SK-N-SH (cell line): Measurements from ENCODE around the gene ERC1. TPM values are rescaled to one million over a fixed set of nuclear protein-coding genes. Genes with fewer than 3 reads are reported as not detected.

Source experiments
- CTCF ChIA-PET: fragments of 300-600, 350-600 bp; formaldehyde crosslinking; extraction: SDS; loops from one replicate; lab custom pipeline; 2021; lab: Yijun Ruan, JAX
- POLR2A ChIA-PET: fragments of 350-600 bp; sonication (Branson Sonifier 250); formaldehyde crosslinking; extraction: SDS; loops from one replicate; lab custom pipeline; 2020; ENCODE audit warnings: antibody characterized with exemption, inconsistent platforms; lab: Yijun Ruan, JAX
- DNase-seq: peaks from one replicate; pipeline ENCODE4 v3.0.0; 2012
- H2AFZ ChIP-seq: fragments of 200-600 bp; sonication (generic); 2 replicates; pipeline ENCODE4 v1.8.1; 2016; ENCODE audit warnings: antibody characterized with exemption, mild to moderate bottlenecking, low read depth
- H3F3A ChIP-seq: fragments of 200-600 bp; sonication (generic); replicated peaks from 2 replicates; pipeline ENCODE3; 2016; ENCODE audit warnings: antibody characterized with exemption, mild to moderate bottlenecking; ENCODE audit not compliant: insufficient read depth
- H3K27ac ChIP-seq, 2 experiments: fragments of 200-500 bp in 1 of 2; fragments of 200-600 bp in 1 of 2; sonication (Bioruptor generic) in 1 of 2; sonication (generic), shearing (Covaris generic) in 1 of 2; 2 replicates each; pipeline versions ENCODE4 v1.5.1 to v1.6.1; 2014 to 2016; ENCODE audit warnings: low read depth in 2 of 2, inconsistent platforms in 1 of 2, low read length in 1 of 2, mild to moderate bottlenecking in 1 of 2, mixed read lengths in 1 of 2
- H3K27me3 ChIP-seq: fragments of 200-600 bp; sonication (generic), shearing (Covaris generic); 2 replicates; pipeline ENCODE4 v1.6.1; 2016; ENCODE audit warnings: mixed run types; ENCODE audit not compliant: insufficient read depth
- H3K36me3 ChIP-seq, 2 experiments: fragments of 200-500 bp in 1 of 2; fragments of 200-600 bp in 1 of 2; sonication (Bioruptor generic) in 1 of 2; sonication (generic) in 1 of 2; replicated peaks in 1 of 2; 2 replicates each; pipeline versions ENCODE3 to v1.5.1; 2014 to 2016; ENCODE audit warnings: low read length in 1 of 2, mild to moderate bottlenecking in 1 of 2; ENCODE audit not compliant: insufficient read depth in 2 of 2, control insufficient read depth in 1 of 2
- H3K4me1 ChIP-seq, 2 experiments: fragments of 200-500 bp in 1 of 2; fragments of 200-600 bp in 1 of 2; sonication (Bioruptor generic) in 1 of 2; sonication (generic), shearing (Covaris generic) in 1 of 2; 2 replicates each; pipeline versions ENCODE4 v1.5.1 to v1.6.1; 2014 to 2016; ENCODE audit warnings: low read depth in 1 of 2, low read length in 1 of 2, mixed run types in 1 of 2; ENCODE audit not compliant: insufficient read depth in 2 of 2, control insufficient read depth in 1 of 2
- H3K4me2 ChIP-seq: fragments of 200-600 bp; sonication (generic), shearing (Covaris generic); 2 replicates; pipeline ENCODE4 v1.6.1; 2017; ENCODE audit warnings: mixed run types
- H3K4me3 ChIP-seq, 2 experiments: fragments of 200-500 bp in 1 of 2; fragments of 200-600 bp in 1 of 2; sonication (Bioruptor generic) in 1 of 2; sonication (generic), shearing (Covaris generic) in 1 of 2; 2 replicates each; pipeline versions ENCODE4 v1.5.1 to v1.8.1; 2014 to 2016; ENCODE audit warnings: low read depth in 2 of 2, inconsistent platforms in 1 of 2, low read length in 1 of 2, mild to moderate bottlenecking in 1 of 2, mixed read lengths in 1 of 2, moderate library complexity in 1 of 2
- H3K79me2 ChIP-seq: fragments of 200-600 bp; sonication (generic); 2 replicates; pipeline ENCODE4 v1.8.1; 2017; ENCODE audit warnings: mild to moderate bottlenecking; ENCODE audit not compliant: insufficient read depth
- H3K9ac ChIP-seq: fragments of 200-600 bp; sonication (generic); 2 replicates; pipeline ENCODE4 v1.6.1; 2017; ENCODE audit warnings: mixed run types
- H3K9me2 ChIP-seq: fragments of 200-600 bp; sonication (generic); 2 replicates; pipeline ENCODE4 v1.6.1; 2017; ENCODE audit warnings: mixed run types
- H3K9me3 ChIP-seq: fragments of 200-600 bp; sonication (generic); 2 replicates; pipeline ENCODE4 v1.6.1; 2017; ENCODE audit warnings: mixed run types, mild to moderate bottlenecking, moderate library complexity
- H4K20me1 ChIP-seq: fragments of 200-600 bp; sonication (generic); 2 replicates; pipeline ENCODE4 v1.6.1; 2017; ENCODE audit warnings: mild to moderate bottlenecking, mixed run types; ENCODE audit not compliant: insufficient read depth
- ELF1 ChIP-seq: IDR thresholded peaks from 2 replicates; pipeline ENCODE4 v1.4.0; 2012
- EP300 ChIP-seq, 2 experiments: IDR thresholded peaks; 2 replicates each; pipeline versions ENCODE4 v1.4.0 to v1.6.1; 2012; ENCODE audit warnings: borderline replicate concordance in 1 of 2, low read depth in 1 of 2, low read length in 1 of 2
- EZH2phosphoT487 ChIP-seq: fragments of 200-600 bp; sonication (generic); IDR thresholded peaks from 2 replicates; pipeline ENCODE4 v1.6.1; 2017; ENCODE audit warnings: low read depth, mixed run types, mild to moderate bottlenecking, antibody characterized with exemption, moderate library complexity, borderline replicate concordance
- GABPA ChIP-seq: IDR thresholded peaks from 2 replicates; pipeline ENCODE4 v1.4.0; 2012; ENCODE audit warnings: low read depth, mild to moderate bottlenecking
- JUND ChIP-seq: IDR thresholded peaks from 2 replicates; pipeline ENCODE4 v1.4.0; 2012
- MEF2A ChIP-seq: IDR thresholded peaks from 2 replicates; pipeline ENCODE4 v1.4.0; 2012; ENCODE audit warnings: low read depth, borderline replicate concordance
- MXI1 ChIP-seq: IDR thresholded peaks from 2 replicates; pipeline ENCODE4 v1.6.1; 2012; ENCODE audit warnings: mild to moderate bottlenecking, low read depth, low read length, improper control_type of control experiment
- NFIC ChIP-seq: IDR thresholded peaks from 2 replicates; pipeline ENCODE4 v1.4.0; 2012; ENCODE audit warnings: borderline replicate concordance
- NRF1 ChIP-seq: IDR thresholded peaks from 2 replicates; pipeline ENCODE4 v1.6.1; 2012; ENCODE audit warnings: low read depth, mild to moderate bottlenecking, low read length
- RAD21 ChIP-seq: IDR thresholded peaks from 2 replicates; pipeline ENCODE4 v1.6.1; 2012; ENCODE audit warnings: mild to moderate bottlenecking, low read length
- RCOR1 ChIP-seq: fragments of 150-350 bp; IDR thresholded peaks from 2 replicates; pipeline ENCODE4 v1.6.1; 2017; ENCODE audit warnings: antibody characterized with exemption, low read length
- RFX5 ChIP-seq: IDR thresholded peaks from 2 replicates; pipeline ENCODE4 v1.6.1; 2012; ENCODE audit warnings: mild to moderate bottlenecking, improper control_type of control experiment, low read length
- SIN3A ChIP-seq: IDR thresholded peaks from 2 replicates; pipeline ENCODE4 v1.6.1; 2012; ENCODE audit warnings: low read depth, mild to moderate bottlenecking, low read length, moderate library complexity, borderline replicate concordance
- SMC3 ChIP-seq: IDR thresholded peaks from 2 replicates; pipeline ENCODE4 v1.6.1; 2012; ENCODE audit warnings: low read depth, low read length, improper control_type of control experiment
- TCF12 ChIP-seq: IDR thresholded peaks from 2 replicates; pipeline ENCODE4 v1.4.0; 2012
- WGBS: methylation state at CpG from one replicate; pipeline ENCODE4 v1.1.6; 2017; ENCODE audit warnings: low lambda C conversion rate; 5-methylcytosine and 5-hydroxymethylcytosine counted together
- polyA plus RNA-seq, 3 experiments: library from polyadenylated mRNA; depleted of rRNA; stranded (reverse); fragments of >200 nt; gene quantifications; 2 replicates each; pipeline ENCODE4 v1.2.3, GENCODE V29; 2012
- TF ChIP-seq, protein P1 (sequence below): fragments of 150-350 bp; IDR thresholded peaks from 2 replicates; pipeline ENCODE4 v1.6.1; 2017; ENCODE audit warnings: antibody characterized with exemption, low read length, low read depth, borderline replicate concordance
- TF ChIP-seq, protein P2 (sequence below): fragments of 150-350 bp; IDR thresholded peaks from 2 replicates; pipeline ENCODE4 v1.6.1; 2016; ENCODE audit warnings: mild to moderate bottlenecking, low read depth, low read length
- TF ChIP-seq, protein P3 (sequence below): IDR thresholded peaks from 2 replicates; pipeline ENCODE4; 2012
- TF ChIP-seq, protein P4 (sequence below): IDR thresholded peaks from 2 replicates; pipeline ENCODE4 v1.4.0; 2012; ENCODE audit warnings: low read depth, borderline replicate concordance
- TF ChIP-seq, protein P5 (sequence below): IDR thresholded peaks from 2 replicates; pipeline ENCODE4 v1.4.0; 2012; ENCODE audit warnings: low read depth, borderline replicate concordance
- TF ChIP-seq, protein P6 (sequence below): IDR thresholded peaks from 2 replicates; pipeline ENCODE4 v1.6.1; 2012; ENCODE audit warnings: mild to moderate bottlenecking, low read depth, low read length, moderate library complexity
- TF ChIP-seq, protein P7 (sequence below): fragments of 200-600 bp; sonication (generic); IDR thresholded peaks from 2 replicates; pipeline ENCODE4 v1.6.1; 2017; ENCODE audit warnings: antibody characterized with exemption, mild to moderate bottlenecking, moderate library complexity

Gene ERC1
- polyA plus RNA-seq, 1 of the 3 experiments (the other 2 are of a cell fraction) = 7.5 TPM

DNA sequence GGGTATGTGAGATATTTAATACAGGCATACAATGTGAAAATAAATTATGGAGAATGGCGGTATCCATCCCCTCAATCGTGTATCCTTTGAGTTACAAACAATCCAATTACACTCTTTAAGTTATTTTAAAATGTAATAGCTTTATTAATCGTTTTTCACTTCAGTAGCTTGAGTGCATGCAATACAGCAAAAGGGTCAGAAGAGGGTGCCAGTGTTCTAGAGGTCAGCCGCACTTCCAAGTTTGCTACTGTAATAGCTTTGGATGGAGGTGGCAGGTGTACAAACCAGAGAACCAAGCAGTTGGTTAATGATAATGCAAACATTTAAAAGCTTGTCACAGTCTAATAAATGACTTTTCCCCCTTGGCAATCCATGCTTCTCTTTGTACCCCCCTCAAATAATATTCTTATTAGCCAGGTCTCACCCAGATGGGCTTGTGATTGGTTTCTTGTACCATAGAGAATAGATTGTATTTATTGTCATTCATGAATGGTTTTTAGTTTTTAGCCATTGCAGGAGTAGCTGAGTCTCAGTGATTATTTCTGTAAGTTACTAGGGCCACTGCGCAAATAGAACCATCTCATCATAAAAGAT lies 127.0 kb downstream of the ERC1 start:
- WGBS = 21% methylated on average over 5 of the region's 5 CpGs
- ChIA-PET POLR2A (interaction anchor here (0.9 to 1.3 kb wide), 2 partner anchors 465 to 488 kb away, joined by 3 read pairs; no protein-coding TSS in a partner anchor), CTCF (interaction anchor here (0.6 to 5.9 kb wide), 128 partner anchors 8 to 822 kb away, joined by 3 to 268 read pairs (median 4); partner anchors contain the start of gene WNT5B)
- H3K79me2 ChIP-seq = peaks cover 37% of the 10 kb centered on the region
- H3K9me2 ChIP-seq = no peaks in the 10 kb centered on the region
- peaks cover 0 to 15% of the 10 kb centered on the region in 2 experiments for H3K36me3 ChIP-seq
- H3K27me3 ChIP-seq = no peaks in the 10 kb centered on the region
- no peak overlapping the region for H3K4me2 ChIP-seq
- no peaks in the 10 kb centered on the region for H3K9me3 ChIP-seq
- H3K4me3 ChIP-seq = no peak overlapping the region; a peak in 1 of 4 replicates
- H3K4me1 ChIP-seq = peaks cover 0 to 14% of the 10 kb centered on the region in 2 experiments; a peak in 2 of 4 replicates
- H3K27ac ChIP-seq = no peak overlapping the region
- no peak overlapping the region for H2AFZ ChIP-seq
- H4K20me1 ChIP-seq = no peaks in the 10 kb centered on the region
- peak; percentile 45 for DNase-seq
- peaks cover 30% of the 10 kb centered on the region for H3F3A ChIP-seq
- H3K9ac ChIP-seq = no peak overlapping the region
- TF ChIP-seq NRF1 (no peak), TCF12 (no peak), EP300 (IDR thresholded peaks at IDR 0.05; ENCODE audit: borderline replicate concordance in 1 of 2, low read depth in 1 of 2, low read length in 1 of 2) (no peak), JUND (no peak), NFIC (no peak), RAD21 (peak; percentile 97), SIN3A (no peak), GABPA (no peak), ELF1 (no peak), RFX5 (no peak), RCOR1 (no peak), MXI1 (no peak), EZH2phosphoT487 (no peak), SMC3 (peak; percentile 89), MEF2A (no peak)
- TF ChIP-seq, protein P1, sequence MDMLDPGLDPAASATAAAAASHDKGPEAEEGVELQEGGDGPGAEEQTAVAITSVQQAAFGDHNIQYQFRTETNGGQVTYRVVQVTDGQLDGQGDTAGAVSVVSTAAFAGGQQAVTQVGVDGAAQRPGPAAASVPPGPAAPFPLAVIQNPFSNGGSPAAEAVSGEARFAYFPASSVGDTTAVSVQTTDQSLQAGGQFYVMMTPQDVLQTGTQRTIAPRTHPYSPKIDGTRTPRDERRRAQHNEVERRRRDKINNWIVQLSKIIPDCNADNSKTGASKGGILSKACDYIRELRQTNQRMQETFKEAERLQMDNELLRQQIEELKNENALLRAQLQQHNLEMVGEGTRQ = no peak
- TF ChIP-seq, protein P2, sequence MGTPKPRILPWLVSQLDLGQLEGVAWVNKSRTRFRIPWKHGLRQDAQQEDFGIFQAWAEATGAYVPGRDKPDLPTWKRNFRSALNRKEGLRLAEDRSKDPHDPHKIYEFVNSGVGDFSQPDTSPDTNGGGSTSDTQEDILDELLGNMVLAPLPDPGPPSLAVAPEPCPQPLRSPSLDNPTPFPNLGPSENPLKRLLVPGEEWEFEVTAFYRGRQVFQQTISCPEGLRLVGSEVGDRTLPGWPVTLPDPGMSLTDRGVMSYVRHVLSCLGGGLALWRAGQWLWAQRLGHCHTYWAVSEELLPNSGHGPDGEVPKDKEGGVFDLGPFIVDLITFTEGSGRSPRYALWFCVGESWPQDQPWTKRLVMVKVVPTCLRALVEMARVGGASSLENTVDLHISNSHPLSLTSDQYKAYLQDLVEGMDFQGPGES = no peak
- TF ChIP-seq, protein P3, sequence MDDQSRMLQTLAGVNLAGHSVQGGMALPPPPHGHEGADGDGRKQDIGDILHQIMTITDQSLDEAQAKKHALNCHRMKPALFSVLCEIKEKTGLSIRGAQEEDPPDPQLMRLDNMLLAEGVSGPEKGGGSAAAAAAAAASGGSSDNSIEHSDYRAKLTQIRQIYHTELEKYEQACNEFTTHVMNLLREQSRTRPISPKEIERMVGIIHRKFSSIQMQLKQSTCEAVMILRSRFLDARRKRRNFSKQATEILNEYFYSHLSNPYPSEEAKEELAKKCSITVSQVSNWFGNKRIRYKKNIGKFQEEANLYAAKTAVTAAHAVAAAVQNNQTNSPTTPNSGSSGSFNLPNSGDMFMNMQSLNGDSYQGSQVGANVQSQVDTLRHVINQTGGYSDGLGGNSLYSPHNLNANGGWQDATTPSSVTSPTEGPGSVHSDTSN = no peak
- TF ChIP-seq, protein P4, sequence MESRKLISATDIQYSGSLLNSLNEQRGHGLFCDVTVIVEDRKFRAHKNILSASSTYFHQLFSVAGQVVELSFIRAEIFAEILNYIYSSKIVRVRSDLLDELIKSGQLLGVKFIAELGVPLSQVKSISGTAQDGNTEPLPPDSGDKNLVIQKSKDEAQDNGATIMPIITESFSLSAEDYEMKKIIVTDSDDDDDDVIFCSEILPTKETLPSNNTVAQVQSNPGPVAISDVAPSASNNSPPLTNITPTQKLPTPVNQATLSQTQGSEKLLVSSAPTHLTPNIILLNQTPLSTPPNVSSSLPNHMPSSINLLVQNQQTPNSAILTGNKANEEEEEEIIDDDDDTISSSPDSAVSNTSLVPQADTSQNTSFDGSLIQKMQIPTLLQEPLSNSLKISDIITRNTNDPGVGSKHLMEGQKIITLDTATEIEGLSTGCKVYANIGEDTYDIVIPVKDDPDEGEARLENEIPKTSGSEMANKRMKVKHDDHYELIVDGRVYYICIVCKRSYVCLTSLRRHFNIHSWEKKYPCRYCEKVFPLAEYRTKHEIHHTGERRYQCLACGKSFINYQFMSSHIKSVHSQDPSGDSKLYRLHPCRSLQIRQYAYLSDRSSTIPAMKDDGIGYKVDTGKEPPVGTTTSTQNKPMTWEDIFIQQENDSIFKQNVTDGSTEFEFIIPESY = no peak
- TF ChIP-seq, protein P5, sequence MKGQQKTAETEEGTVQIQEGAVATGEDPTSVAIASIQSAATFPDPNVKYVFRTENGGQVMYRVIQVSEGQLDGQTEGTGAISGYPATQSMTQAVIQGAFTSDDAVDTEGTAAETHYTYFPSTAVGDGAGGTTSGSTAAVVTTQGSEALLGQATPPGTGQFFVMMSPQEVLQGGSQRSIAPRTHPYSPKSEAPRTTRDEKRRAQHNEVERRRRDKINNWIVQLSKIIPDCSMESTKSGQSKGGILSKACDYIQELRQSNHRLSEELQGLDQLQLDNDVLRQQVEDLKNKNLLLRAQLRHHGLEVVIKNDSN = no peak
- TF ChIP-seq, protein P6, sequence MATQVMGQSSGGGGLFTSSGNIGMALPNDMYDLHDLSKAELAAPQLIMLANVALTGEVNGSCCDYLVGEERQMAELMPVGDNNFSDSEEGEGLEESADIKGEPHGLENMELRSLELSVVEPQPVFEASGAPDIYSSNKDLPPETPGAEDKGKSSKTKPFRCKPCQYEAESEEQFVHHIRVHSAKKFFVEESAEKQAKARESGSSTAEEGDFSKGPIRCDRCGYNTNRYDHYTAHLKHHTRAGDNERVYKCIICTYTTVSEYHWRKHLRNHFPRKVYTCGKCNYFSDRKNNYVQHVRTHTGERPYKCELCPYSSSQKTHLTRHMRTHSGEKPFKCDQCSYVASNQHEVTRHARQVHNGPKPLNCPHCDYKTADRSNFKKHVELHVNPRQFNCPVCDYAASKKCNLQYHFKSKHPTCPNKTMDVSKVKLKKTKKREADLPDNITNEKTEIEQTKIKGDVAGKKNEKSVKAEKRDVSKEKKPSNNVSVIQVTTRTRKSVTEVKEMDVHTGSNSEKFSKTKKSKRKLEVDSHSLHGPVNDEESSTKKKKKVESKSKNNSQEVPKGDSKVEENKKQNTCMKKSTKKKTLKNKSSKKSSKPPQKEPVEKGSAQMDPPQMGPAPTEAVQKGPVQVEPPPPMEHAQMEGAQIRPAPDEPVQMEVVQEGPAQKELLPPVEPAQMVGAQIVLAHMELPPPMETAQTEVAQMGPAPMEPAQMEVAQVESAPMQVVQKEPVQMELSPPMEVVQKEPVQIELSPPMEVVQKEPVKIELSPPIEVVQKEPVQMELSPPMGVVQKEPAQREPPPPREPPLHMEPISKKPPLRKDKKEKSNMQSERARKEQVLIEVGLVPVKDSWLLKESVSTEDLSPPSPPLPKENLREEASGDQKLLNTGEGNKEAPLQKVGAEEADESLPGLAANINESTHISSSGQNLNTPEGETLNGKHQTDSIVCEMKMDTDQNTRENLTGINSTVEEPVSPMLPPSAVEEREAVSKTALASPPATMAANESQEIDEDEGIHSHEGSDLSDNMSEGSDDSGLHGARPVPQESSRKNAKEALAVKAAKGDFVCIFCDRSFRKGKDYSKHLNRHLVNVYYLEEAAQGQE = no peak
- TF ChIP-seq, protein P7, sequence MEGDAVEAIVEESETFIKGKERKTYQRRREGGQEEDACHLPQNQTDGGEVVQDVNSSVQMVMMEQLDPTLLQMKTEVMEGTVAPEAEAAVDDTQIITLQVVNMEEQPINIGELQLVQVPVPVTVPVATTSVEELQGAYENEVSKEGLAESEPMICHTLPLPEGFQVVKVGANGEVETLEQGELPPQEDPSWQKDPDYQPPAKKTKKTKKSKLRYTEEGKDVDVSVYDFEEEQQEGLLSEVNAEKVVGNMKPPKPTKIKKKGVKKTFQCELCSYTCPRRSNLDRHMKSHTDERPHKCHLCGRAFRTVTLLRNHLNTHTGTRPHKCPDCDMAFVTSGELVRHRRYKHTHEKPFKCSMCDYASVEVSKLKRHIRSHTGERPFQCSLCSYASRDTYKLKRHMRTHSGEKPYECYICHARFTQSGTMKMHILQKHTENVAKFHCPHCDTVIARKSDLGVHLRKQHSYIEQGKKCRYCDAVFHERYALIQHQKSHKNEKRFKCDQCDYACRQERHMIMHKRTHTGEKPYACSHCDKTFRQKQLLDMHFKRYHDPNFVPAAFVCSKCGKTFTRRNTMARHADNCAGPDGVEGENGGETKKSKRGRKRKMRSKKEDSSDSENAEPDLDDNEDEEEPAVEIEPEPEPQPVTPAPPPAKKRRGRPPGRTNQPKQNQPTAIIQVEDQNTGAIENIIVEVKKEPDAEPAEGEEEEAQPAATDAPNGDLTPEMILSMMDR = peak; percentile 99
